Measurements from ENCODE around the gene PLK1. TPM values are rescaled to one million over a fixed set of nuclear protein-coding genes. Genes with fewer than 3 reads are reported as not detected.
A peak's percentile ranks its signal among the peaks of the same experiment; 100 is the strongest.

Gene PLK1
- total and polyA plus RNA-seq, 2 experiments from 2014 or later = 69.0 to 141 TPM

GRCh38 chr16:23694265-23694643 is 15.6 kb downstream of the PLK1 start:
- Mint-ChIP-seq H3K4me3 (peak overlapping the region; percentile 85), H3K27ac (no peak overlapping the region; the same call in 1 of the 2 replicates), H3K4me1 (peaks cover 7% of the 10 kb centered on the region; the same call in 2 of the 3 replicates), H3K9me3 (no peaks in the 10 kb centered on the region; the same call in 2 of the 3 replicates), H3K27me3 (ENCODE audit: insufficient read depth, low read depth, poor library complexity) (peaks cover 4% of the 10 kb centered on the region), H3K36me3 (ENCODE audit: low read depth) (peaks cover 24% of the 10 kb centered on the region)
- Histone ChIP-seq H3K27ac (ENCODE audit: low read depth) (peak overlapping the region; percentile 74; the same call in 1 of the 2 replicates), H2AFZ (peak overlapping the region; percentile 83), H3K79me2 (replicated peaks; ENCODE audit: insufficient read depth) (no peaks in the 10 kb centered on the region), H3K4me1 (ENCODE audit: insufficient read depth) (peaks cover 7% of the 10 kb centered on the region; the same call in 1 of the 2 replicates), H3F3A (replicated peaks; ENCODE audit: low read depth) (peaks cover 3% of the 10 kb centered on the region; the same call in 1 of the 2 replicates), H3K36me3 (ENCODE audit: insufficient read depth) (peaks cover 8% of the 10 kb centered on the region; the same call in 1 of the 2 replicates), H3K27me3 (ENCODE audit: insufficient read depth) (no peaks in the 10 kb centered on the region), H3K9me2 (ENCODE audit: insufficient read depth) (no peaks in the 10 kb centered on the region), H4K20me1 (replicated peaks; ENCODE audit: insufficient read depth) (no peaks in the 10 kb centered on the region), H3K4me3 (peak overlapping the region; percentile 63), H3K4me2 (peak overlapping the region; percentile 79)
- TF ChIP-seq POLR2AphosphoS5 (IDR thresholded peaks at IDR 0.05; ENCODE audit: low read depth) (no peak), NANOG (IDR thresholded peaks at IDR 0.05; ENCODE audit: borderline replicate concordance) (no peak), CREB1 (CRISPR knock-in tag; IDR thresholded peaks at IDR 0.05; ENCODE audit: low read depth) (no peak), ETS1 (IDR thresholded peaks at IDR 0.05) (no peak), ZNF114 (CRISPR knock-in tag; IDR thresholded peaks at IDR 0.05) (no peak), REST (IDR thresholded peaks at IDR 0.05; ENCODE audit: unreplicated experiment) (no peak), ZNF462 (CRISPR knock-in tag; IDR thresholded peaks at IDR 0.05) (no peak), EZH2 (IDR thresholded peaks at IDR 0.05; ENCODE audit: low read depth, unreplicated experiment) (no peak), ZNF331 (CRISPR knock-in tag; IDR thresholded peaks at IDR 0.05; ENCODE audit: low read depth) (no peak), JUNB (IDR thresholded peaks at IDR 0.05; ENCODE audit: unreplicated experiment) (no peak), CTCF (conservative IDR thresholded peaks at IDR 0.05; ENCODE audit: low read depth in 2 of 2) (no peak), STAT1 (IDR thresholded peaks at IDR 0.05; ENCODE audit: unreplicated experiment) (no peak), EZH2phosphoT487 (IDR thresholded peaks at IDR 0.05; ENCODE audit: unreplicated experiment) (no peak)
- DNase-seq (ENCODE audit: low spot score) (no peak), ATAC-seq (no peak)
